Non-pigmented ciliary epithelial cell (primary cell): Measurements from ENCODE around the gene CELF4.

Experiments
- DNase-seq: peaks from one replicate; pipeline ENCODE4 v3.0.0-alpha.2; 2010; ENCODE audit warnings: low read depth

Gene CELF4

DNA sequence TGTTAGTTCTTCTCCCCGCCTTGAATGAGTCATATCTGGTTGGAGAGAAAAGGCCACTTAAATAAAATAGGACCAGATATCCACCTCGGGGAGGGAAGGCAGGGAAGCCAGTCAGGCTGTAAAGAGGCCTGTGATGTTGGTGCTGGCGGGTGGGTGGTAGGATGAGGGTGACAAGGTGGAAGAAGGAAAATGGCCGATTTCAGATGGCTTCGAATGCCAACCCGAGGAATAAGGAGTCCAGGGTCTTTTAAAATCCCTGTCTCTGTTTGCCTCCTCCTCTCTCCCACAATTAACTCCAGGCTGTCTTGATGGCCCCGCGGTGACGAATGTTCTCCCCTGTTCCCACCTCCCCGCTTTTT, 41.5 kb downstream of the CELF4 start:
- DNase-seq = no peak

DNA sequence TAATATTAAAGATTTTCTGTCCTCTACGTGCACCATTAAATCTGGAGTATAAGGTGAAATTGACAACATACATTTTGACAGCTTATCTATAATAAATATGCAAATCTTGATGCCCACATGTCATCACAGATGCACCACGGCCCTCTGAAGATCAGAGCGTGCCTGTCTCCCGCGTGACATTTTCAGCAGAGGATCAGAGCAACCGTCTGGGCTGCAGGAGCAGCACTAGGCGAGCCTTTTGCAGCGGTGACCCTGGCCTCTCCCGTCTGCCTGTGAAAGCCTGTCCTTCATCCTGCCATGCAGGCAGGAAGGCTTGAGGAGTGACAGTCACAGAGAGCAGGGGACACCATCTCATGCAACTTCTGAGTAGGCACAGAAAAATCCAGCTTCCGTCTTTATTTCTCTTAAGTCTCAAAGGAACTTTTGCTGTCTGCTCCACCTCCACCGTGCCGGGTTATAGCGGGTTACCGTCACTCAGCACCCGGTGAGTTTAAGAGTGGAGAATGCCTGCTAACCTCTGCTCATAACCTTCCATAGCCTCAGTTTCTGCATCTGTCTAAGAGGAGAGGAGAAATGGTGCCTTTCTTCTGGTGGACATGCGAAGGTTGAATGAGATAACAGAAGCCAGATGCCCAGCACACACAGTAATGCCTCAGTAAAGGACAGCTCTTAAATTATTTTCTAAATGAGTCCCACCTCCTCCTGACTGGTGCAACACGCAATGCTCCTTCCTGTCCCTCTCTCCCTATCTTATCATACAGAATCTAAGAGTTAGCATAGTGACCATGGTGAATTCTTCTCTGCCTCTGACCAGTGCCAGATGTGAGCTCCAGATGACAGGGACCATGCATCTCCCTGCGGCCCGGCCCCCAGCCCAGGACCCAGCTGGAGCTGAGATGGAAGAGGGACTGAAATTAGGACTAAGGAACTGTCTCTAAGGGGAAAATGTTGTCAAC, 43.8 kb downstream of the CELF4 start:
- no peak for DNase-seq

DNA sequence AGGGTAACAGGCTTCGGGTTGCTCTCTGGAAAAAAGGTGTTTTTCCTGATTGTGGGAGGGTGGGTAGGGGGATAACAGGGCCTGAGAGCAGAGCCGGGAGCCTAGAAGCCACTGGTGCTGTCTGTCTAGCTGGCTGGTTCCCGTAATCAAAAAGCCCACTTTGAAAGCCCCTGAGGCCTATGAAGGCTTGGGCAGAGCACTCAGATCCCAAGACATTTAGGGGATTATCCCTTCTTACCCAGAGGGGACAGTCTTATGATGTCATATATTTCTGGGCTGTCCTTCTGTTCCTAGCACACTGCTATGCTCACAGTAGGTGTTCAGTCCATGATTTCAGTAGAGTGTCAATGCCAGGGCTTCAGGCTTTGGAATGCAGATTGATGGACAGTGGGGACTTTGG, 45.1 kb downstream of the CELF4 start:
- no peak for DNase-seq

DNA sequence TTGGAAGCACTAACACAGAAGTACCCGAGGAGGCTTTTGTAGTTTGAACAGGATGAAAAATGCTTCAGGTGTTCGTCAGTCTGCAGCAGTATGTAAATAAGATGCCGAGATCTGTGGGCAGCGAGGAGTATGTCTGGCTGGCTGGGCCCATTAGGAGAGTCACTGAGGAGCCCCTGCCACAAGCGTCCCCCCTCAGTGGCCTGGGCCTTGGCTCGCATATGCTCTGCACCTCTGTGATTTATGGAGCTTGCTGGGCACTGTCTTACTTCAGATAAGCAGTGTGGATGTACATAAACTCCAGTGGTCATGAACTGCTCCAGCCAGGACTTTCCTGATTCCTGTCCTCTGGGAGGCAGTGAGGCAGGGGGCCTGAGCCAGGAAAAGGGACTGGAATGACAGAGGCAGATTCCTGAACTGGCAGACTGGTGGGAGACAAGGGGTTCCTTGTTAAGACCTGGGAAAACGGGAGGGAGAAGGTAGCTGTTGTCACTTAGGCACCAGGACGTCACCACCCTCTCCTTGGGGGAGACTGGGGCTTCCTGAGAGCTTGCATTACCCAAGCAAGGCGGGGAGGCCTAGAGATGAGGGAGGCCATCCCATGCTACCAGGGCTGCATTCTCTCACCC, 46.0 kb downstream of the CELF4 start:
- DNase-seq = no peak

DNA sequence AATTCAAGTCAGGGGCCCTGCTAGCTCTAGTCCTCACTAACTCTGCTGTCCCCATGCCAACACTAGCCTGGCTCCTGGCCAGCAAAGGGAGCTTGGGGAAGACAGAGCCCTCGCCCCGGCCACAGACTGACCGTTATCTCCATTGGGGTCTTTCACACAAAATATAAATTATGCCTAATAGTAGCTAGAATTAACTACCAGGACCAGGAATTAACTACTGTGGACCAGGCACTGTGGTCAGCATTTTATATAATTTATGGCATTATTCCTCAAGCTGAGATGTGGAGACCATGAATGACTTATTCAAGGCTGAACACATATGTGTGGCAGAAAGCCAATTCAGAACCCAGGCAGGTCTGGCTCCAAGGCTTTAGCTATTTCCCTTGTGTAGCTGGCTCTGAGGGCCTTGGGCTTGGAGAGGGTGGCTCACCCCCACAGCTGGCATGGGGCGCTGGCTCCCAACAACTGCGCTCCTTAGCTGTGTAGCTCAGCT, 49.2 kb downstream of the CELF4 start:
- no peak for DNase-seq

DNA sequence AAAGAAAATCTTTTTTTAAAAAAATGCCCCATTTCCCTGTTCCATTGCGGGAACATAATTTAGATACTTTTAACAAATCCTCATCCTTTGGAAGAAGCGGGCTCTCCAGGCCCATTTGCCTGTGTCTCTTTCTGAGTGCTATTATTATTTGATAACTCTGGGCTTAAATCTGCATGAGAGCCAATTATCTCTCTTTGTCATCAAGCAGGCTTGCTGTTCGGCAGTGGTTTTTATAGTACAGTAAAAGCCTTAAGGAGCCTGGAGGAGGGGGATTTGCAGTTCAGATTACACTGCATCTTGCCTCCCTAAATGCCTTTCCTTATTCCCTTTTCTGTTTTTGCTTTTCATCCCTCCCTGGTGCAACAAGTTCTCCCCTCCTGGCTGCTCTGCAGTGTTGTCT, 50.6 kb downstream of the CELF4 start:
- DNase-seq = no peak

DNA sequence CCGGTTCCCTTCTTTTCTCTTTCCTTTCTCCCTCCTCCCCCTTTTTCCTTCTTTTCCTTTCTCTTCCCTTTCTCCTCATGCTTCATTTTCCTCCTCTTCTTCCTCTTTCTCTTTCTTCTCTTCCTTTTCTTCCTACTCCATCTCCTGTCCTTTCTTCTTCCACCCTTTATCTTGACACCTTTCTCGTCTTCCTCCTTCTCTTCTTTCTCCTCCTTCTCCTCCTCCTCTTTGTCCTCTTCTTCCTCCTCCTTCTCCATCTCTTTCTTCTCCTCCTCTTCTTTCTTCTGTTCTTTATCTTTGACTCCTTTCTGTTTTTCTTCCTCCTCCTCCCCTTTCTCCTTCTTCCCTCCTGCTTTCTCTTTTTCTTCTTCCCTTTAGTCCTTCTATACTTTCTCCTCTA, 53.2 kb downstream of the CELF4 start:
- DNase-seq = no peak

DNA sequence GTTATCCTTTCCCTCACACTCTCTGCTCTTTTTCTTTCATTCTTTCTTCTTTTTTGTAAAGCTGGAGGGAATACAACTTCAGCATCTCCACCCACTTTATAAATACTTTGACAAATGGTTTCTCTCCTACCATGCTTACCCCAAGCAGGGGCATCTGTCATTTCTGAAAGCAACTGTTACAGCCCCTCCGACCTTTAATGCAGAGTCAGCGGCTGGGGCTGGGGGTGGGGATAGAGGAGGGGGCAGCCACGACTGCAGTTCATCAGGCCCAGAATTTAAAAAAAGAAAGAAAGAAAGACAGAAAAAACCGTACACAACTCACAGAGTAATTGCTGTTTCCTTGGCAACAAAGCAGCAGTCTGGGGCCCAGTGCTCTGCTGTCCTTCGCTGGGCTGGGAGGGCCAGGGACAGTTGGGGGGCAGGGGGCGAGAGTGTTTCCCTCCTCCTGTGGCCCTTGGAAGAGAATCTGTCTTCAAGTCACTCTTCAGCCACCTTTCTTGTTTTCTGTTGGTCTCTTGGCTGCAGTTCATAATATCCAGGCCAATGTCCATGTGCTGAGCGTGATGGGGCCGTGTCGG, 53.8 kb downstream of the CELF4 start:
- DNase-seq = no peak

DNA sequence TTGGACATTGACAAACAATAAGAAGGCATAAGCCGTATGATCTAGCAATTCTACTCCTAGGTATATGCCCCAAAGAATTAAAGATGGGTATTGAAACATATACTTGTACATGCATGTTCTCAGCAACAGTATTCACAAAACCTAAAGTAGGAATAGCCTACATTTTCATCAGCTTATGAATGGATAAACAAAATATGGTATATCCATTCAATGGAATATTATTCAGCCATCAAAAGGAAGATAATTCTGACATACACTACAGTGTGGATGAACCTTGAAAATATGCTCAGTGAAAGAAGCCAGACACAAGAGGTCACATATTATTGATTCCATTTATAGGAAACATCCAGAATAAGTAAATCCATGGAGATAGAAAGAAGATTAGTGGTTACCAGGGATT, 56.0 kb downstream of the CELF4 start:
- DNase-seq = no peak

DNA sequence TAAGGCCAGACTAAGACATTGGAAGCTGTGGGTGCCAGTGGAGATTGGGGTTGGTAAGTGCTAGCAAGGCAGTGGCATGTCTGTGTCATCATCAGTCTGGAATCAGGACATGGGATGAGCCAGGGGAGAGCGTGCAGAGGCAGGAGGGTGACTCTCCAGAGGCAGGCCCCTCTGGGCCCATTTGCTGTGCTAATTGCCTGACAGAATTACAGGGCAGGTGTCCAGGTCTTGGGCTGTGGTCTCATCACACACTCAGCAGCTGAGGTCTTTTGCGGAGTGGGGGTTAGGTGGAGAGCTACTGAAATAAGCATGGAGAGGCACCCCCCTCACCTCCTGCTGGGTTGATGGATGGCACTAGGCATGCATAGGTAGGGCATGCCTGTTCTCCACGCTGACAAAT, 57.4 kb downstream of the CELF4 start:
- no peak for DNase-seq

DNA sequence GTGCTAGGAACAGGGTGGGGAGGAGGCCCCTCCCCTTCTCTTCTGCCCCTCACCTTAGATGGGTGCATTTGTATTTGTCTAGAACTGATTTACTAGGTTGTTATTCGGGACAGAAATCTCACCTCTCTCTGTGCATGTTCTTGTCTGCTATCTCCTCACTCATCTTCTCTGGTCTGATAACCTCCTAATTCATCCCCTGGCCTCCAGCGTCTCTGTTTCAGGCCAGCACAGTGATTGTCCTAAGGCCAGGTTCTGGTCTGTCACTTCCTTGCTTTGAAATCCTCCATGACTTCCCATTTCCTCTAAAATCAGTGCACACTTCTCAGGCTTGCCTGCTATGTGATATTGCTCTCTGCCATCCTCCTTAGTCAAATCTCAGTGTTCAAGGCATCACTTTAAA, 58.4 kb downstream of the CELF4 start:
- no peak for DNase-seq

DNA sequence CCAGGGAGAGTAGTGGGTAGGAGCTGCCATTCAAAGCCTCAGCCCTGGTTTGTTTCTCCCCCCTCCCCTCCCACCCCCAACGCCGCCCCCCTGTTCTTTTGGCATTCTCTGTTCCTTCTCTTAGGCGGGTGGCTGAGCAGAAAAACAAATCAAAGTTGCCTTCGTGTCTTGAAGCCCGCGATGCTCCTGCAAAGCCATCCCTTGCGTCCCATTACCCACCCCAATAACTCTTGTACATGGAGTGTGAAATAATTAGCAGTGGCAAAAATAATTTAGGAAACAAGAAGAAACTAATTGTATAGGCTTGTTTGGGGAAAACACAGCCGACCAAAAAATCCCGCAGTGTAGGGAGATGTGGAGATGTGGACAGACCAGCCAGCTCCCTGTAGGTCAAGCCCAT, 59.6 kb downstream of the CELF4 start:
- no peak for DNase-seq

DNA sequence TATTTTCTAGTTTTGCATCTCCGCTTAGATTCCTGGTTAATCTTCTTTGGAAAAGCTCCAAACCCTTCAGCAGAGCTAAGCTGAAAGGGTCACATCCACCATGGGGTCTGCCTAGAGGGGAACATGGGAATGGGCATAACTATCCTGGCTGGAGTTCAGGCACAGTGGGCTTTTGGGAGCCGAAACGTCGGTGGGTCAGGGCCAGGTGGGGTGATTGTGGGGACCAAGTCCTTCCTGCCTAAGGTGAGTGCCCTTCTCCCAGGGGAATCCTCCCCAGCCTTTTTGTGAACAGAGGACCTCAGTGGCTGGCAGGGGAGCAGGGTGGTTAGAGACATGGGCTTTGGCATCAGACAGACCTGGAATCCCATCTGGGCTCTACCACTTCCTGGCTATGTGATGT, 60.3 kb downstream of the CELF4 start:
- no peak for DNase-seq

DNA sequence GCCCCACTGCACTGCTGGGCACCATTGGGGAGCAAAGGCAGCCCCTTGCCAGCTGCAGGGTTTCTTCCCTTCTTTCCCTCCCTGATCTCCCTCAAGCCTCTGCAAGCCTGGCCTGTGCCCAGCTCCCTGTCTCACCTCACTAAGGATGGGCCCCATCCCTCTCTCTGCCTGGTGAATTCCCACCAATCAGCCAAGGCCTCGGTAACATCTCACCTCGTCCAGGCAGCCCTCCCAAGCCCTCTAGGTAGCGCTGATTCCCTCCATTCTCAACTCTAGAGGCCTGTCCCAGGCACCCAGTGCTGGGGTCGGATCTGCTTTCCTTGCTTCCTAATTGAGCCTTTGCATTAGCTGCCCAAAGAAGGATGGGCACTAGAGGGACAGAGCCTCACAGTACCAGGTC, 63.0 kb downstream of the CELF4 start:
- no peak for DNase-seq

DNA sequence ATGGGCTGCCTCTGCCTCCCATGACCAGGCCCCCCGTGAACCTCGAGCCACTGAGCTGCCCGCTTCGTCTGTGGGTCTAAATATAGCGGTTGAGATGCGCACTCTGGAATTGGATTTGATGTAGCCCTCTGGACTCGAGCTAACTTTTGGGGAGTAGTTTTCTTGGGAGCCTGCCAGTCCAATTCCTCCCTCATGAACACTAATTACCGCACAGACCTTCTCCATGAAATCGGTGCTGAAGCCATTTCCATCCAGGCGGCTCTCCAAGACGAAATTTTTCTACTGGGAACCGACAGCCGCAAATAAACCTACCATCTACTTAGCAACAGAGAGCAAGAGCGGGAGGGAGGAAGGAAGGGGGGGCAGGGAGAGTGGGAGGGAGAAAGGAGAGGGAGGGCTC, 63.6 kb downstream of the CELF4 start:
- DNase-seq = no peak

DNA sequence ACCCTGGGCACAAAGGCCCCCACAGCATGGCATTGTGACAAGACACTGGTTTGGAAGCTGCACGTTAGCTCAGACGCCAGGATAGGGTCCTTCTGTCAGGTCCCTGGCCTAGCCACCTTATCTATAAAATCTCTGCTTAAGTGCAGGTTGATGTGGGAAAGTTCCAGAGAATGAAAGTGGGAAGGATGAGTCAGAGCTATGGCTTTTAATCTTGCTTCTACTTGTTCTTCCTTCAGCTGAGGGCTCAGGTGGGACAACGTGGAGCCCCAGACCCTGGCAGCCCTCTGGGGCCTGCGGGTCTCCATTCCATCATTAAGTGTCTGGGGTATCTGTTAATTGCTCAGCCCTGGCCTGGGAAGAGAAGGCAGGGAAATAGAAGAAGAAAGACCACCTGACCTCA, 64.5 kb downstream of the CELF4 start:
- DNase-seq = no peak

DNA sequence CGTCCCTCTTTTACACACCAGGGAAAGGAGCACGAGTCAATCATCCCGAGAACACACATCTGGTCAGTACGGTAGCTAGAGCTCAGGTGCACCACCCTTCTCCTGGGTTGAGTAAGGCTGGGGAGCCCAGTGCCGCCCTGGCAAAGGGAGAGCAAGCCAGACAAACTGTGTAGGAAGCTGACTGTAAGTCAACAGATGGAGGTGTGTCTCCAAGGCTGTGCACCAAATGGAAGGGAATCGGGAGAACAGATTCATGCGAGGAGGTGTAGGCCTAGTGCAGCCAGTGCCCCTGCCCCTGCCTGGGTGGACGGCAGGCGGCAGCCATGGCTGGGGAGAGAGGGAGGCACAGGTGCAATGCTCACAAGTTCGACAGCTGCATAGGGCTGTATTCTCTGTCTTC, 65.7 kb downstream of the CELF4 start:
- DNase-seq = no peak

DNA sequence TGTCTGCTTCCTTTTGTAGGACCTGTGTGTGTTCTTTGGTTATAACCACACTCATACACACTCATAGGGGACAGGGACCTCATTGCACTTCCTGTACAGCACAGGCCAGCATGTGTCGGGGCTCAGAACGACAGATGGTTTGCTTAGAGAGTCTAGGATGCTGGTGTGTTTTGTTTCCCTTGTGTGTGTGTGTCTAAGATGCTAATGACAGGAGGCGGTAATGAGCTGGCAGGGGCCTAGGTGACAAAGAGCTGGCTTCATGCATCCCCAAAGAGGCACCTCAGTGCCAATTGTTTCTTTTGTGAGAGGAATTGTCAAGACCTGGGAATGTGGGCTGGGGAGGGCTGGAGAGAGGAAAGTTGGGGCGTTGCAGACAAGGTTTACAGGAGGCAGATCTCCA, 66.6 kb downstream of the CELF4 start:
- no peak for DNase-seq

DNA sequence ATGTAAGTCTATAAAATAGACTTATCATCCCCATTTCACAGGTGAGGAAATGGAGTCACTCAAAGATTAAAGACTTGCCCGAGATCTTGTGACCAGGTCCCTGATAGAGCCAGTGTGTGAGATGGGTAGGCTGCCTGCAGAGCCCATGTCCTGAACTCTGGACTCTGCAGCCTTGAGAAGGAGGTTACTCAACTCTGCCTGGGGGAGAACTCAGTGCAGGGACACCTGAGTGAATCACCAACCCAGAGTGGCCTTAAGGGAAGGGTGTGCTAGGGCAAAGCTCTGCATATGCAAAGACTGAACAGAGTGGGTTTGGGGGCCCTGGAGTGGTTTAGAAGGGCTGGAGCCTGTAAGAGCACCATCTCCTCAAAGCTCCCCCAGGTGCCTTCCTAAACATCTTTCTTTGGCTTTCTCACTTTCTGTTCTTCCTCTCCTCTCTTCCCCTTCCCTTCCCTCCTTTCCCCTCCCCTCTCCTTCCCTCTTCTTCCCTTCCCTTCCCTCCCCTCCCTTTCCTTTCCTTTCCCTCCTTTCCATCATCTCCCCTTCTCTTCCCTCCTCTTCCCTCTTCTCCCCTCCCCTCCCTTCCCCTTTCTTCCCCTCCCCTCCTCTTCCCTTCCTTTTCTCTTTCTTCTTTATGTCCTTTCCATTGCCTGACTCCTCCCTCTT, 67.6 kb downstream of the CELF4 start:
- DNase-seq = no peak

DNA sequence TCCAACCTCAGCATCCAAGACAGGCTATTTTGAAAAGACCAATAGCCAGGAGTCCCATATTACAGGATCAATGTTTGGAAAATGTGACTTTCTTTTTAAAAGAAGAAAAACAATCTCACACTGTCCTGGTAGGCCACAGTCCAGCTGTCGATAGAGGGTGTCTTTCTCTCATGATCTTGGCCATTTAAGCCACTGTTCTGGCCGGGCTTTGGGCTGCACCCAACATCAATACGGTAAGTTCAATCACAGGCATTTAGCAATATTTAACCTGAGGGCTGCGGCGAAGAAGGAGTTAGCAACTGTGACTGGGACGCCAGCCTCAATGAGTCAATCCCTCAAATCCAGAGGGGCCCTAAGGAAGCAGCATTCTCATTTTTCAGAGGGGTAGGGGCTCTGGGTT, 69.0 kb downstream of the CELF4 start:
- no peak for DNase-seq

DNA sequence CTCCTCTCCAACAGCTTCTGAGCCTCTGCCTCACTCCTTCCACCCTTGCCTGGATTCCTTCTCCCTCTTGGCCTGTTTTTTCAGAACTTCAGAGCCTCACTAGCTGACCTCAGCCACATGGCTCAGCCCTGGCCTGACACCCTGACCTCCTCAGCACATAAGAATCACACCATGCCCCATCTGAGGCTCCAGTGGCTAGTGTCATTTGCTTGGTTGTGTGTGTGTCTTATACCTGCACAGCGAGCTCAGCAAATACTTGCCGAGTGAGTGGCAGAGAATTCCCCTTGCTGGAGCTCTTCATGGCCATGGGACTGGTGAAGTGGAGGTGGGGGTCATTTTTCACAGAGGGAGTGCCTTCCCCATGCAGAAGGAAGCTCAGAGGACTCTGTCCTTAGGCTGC, 70.2 kb downstream of the CELF4 start:
- no peak for DNase-seq

DNA sequence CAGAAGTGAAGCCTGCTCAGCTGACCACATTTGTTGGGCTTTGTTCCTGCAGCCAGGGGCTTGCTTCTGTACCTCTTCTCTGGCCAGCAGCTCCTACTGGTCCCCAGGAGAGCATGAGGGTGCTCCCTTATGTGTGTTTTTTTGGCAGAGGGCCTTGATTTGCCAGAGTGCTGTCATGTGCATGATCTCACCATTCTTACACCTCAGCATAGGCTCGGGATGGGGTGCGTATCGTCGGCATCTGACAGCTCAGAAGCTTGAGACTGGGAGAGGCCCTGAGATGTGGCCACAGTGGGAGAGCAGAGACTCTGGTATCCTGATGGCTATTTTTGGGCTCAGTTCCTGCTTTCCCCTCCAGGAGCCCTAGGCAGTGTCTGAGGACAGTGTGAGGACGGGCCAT, 71.2 kb downstream of the CELF4 start:
- no peak for DNase-seq
